ENCODE results near the gene CNIH1.

The CNIH1 gene

GRCh38 chr14:54483846-54484245, 42.7 kb upstream of the CNIH1 start:
- Histone ChIP-seq H3F3A (ENCODE audit: insufficient read depth, low read length) (no peaks in the 10 kb centered on the region), H3K36me3 (replicated peaks; ENCODE audit: insufficient read depth, low read length) (no peaks in the 10 kb centered on the region; the same call in 1 of the 2 replicates), H3K9ac (ENCODE audit: low read length) (no peak overlapping the region), H3K4me2 (ENCODE audit: low read depth, low read length) (no peak overlapping the region), H2AFZ (ENCODE audit: low read length) (no peak overlapping the region), H3K4me3 (ENCODE audit: low read length) (no peak overlapping the region), H3K9me2 (replicated peaks; ENCODE audit: insufficient read depth, low read length) (no peaks in the 10 kb centered on the region), H4K20me1 (ENCODE audit: insufficient read depth, low read length) (no peaks in the 10 kb centered on the region), H3K27ac (ENCODE audit: low read length) (no peak overlapping the region), H3K4me1 (ENCODE audit: low read length) (peaks cover 5% of the 10 kb centered on the region; the same call in 1 of the 2 replicates), H3K79me2 (ENCODE audit: low read length) (peaks cover 48% of the 10 kb centered on the region), H3K27me3 (replicated peaks; ENCODE audit: insufficient read depth, low read length) (no peaks in the 10 kb centered on the region), H3K9me3 (replicated peaks; ENCODE audit: insufficient read depth, low read length) (no peaks in the 10 kb centered on the region)
- TF ChIP-seq EZH2 (optimal IDR thresholded peaks at IDR 0.05; ENCODE audit: low read depth, low read length) (no peak), EZH2phosphoT487 (IDR thresholded peaks at IDR 0.05; ENCODE audit: low read length) (no peak), CTCF (IDR thresholded peaks at IDR 0.05; ENCODE audit: low read length) (no peak)
- no peak for DNase-seq

- H3K27ac ChIP-seq (ENCODE audit: low read length) = no peak overlapping the region
- peaks cover 44% of the 10 kb centered on the region for H3K79me2 ChIP-seq (ENCODE audit: low read length)
- H3F3A ChIP-seq (ENCODE audit: insufficient read depth, low read length) = no peaks in the 10 kb centered on the region
- H3K4me2 ChIP-seq (ENCODE audit: low read depth, low read length) = no peak overlapping the region
- TF ChIP-seq CTCF (IDR thresholded peaks at IDR 0.05; ENCODE audit: low read length) = no peak
- no peak for TF ChIP-seq EZH2 (optimal IDR thresholded peaks at IDR 0.05; ENCODE audit: low read depth, low read length)
- no peak for TF ChIP-seq EZH2phosphoT487 (IDR thresholded peaks at IDR 0.05; ENCODE audit: low read length)
- H3K27me3 ChIP-seq (replicated peaks; ENCODE audit: insufficient read depth, low read length) = no peaks in the 10 kb centered on the region
- no peaks in the 10 kb centered on the region for H3K9me2 ChIP-seq (replicated peaks; ENCODE audit: insufficient read depth, low read length)
- DNase-seq = no peak
- H3K36me3 ChIP-seq (replicated peaks; ENCODE audit: insufficient read depth, low read length) = no peaks in the 10 kb centered on the region; the same call in 1 of the 2 replicates
- no peak overlapping the region for H2AFZ ChIP-seq (ENCODE audit: low read length)
- no peaks in the 10 kb centered on the region for H3K9me3 ChIP-seq (replicated peaks; ENCODE audit: insufficient read depth, low read length)
- no peaks in the 10 kb centered on the region for H4K20me1 ChIP-seq (ENCODE audit: insufficient read depth, low read length)
- H3K9ac ChIP-seq (ENCODE audit: low read length) = no peak overlapping the region
- peaks cover 5% of the 10 kb centered on the region; the same call in 1 of the 2 replicates for H3K4me1 ChIP-seq (ENCODE audit: low read length)
- H3K4me3 ChIP-seq (ENCODE audit: low read length) = no peak overlapping the region
These were observed 42.0 kb upstream of the CNIH1 start for GRCh38 chr14:54483073-54483745.

GRCh38 chr14:54481695-54482094, 40.5 kb upstream of the CNIH1 start:
- no peak overlapping the region for H3K27ac ChIP-seq (ENCODE audit: low read length)
- DNase-seq = no peak
- no peaks in the 10 kb centered on the region for H4K20me1 ChIP-seq (ENCODE audit: insufficient read depth, low read length)
- H3K36me3 ChIP-seq (replicated peaks; ENCODE audit: insufficient read depth, low read length) = no peaks in the 10 kb centered on the region; the same call in 1 of the 2 replicates
- peaks cover 5% of the 10 kb centered on the region; the same call in 1 of the 2 replicates for H3K4me1 ChIP-seq (ENCODE audit: low read length)
- no peaks in the 10 kb centered on the region for H3K9me3 ChIP-seq (replicated peaks; ENCODE audit: insufficient read depth, low read length)
- H2AFZ ChIP-seq (ENCODE audit: low read length) = no peak overlapping the region
- H3K4me2 ChIP-seq (ENCODE audit: low read depth, low read length) = no peak overlapping the region
- H3K4me3 ChIP-seq (ENCODE audit: low read length) = no peak overlapping the region
- TF ChIP-seq CTCF (IDR thresholded peaks at IDR 0.05; ENCODE audit: low read length) (no peak), EZH2 (optimal IDR thresholded peaks at IDR 0.05; ENCODE audit: low read depth, low read length) (no peak), EZH2phosphoT487 (IDR thresholded peaks at IDR 0.05; ENCODE audit: low read length) (no peak)
- no peaks in the 10 kb centered on the region for H3F3A ChIP-seq (ENCODE audit: insufficient read depth, low read length)
- no peaks in the 10 kb centered on the region for H3K27me3 ChIP-seq (replicated peaks; ENCODE audit: insufficient read depth, low read length)
- H3K79me2 ChIP-seq (ENCODE audit: low read length) = peaks cover 32% of the 10 kb centered on the region
- H3K9ac ChIP-seq (ENCODE audit: low read length) = no peak overlapping the region
- H3K9me2 ChIP-seq (replicated peaks; ENCODE audit: insufficient read depth, low read length) = no peaks in the 10 kb centered on the region

All from MM.1S (cell line).